Mesendoderm (in vitro differentiated cells): Measurements from ENCODE around the gene MYO9B.

Experiments
- DNase-seq: peaks from one replicate; pipeline ENCODE4 v3.0.0; 2013
- H2AK5ac ChIP-seq: 2 replicates; pipeline ENCODE4 v1.6.1; 2013; ENCODE audit warnings: low read length, inconsistent platforms
- H2BK120ac ChIP-seq: 2 replicates; pipeline ENCODE4 v1.6.1; 2013; ENCODE audit warnings: low read depth, mild to moderate bottlenecking, low read length, moderate library complexity, mixed read lengths
- H2BK15ac ChIP-seq: replicated peaks from 2 replicates; pipeline ENCODE4 v1.6.1; 2013; ENCODE audit warnings: low read depth, mild to moderate bottlenecking, moderate library complexity
- H2BK5ac ChIP-seq: 2 replicates; pipeline ENCODE4 v1.6.1; 2013; ENCODE audit warnings: low read length, inconsistent platforms
- H3K18ac ChIP-seq: 2 replicates; pipeline ENCODE4 v1.6.1; 2013; ENCODE audit warnings: mild to moderate bottlenecking, low read length, mixed read lengths
- H3K23ac ChIP-seq: one replicate; pipeline ENCODE4 v1.6.1; 2013; ENCODE audit warnings: low read length
- H3K27ac ChIP-seq: 2 replicates; pipeline ENCODE4 v1.5.1; 2013; ENCODE audit warnings: low read depth, mild to moderate bottlenecking, inconsistent platforms, low read length, moderate library complexity
- H3K27me3 ChIP-seq: 2 replicates; pipeline ENCODE4 v1.6.1; 2013; ENCODE audit warnings: low read length, control low read depth, mild to moderate bottlenecking, inconsistent platforms; ENCODE audit not compliant: insufficient read depth, poor library complexity
- H3K36me3 ChIP-seq: 2 replicates; pipeline ENCODE4 v1.6.1; 2013; ENCODE audit warnings: low read length, inconsistent platforms; ENCODE audit not compliant: control insufficient read depth, insufficient read depth
- H3K4ac ChIP-seq: one replicate; pipeline ENCODE4 v1.6.1; 2013; ENCODE audit warnings: low read depth, mild to moderate bottlenecking, low read length, moderate library complexity
- H3K4me1 ChIP-seq: 2 replicates; pipeline ENCODE4 v1.6.1; 2013; ENCODE audit warnings: low read depth, low read length, inconsistent platforms; ENCODE audit not compliant: control insufficient read depth
- H3K4me2 ChIP-seq: 2 replicates; pipeline ENCODE4 v1.6.1; 2013; ENCODE audit warnings: low read length
- H3K4me3 ChIP-seq: 2 replicates; pipeline ENCODE4 v1.5.1; 2013; ENCODE audit warnings: mild to moderate bottlenecking, low read length
- H3K56ac ChIP-seq: one replicate; pipeline ENCODE4 v1.6.1; 2013; ENCODE audit warnings: low read length
- H3K79me1 ChIP-seq: 2 replicates; pipeline ENCODE4 v1.6.1; 2013; ENCODE audit warnings: low read length, inconsistent platforms
- H3K79me2 ChIP-seq: 2 replicates; pipeline ENCODE4 v1.6.1; 2013; ENCODE audit warnings: mild to moderate bottlenecking, low read length; ENCODE audit not compliant: control insufficient read depth, insufficient read depth
- H3K9ac ChIP-seq: 2 replicates; pipeline ENCODE4 v1.6.1; 2013; ENCODE audit warnings: low read length, inconsistent platforms
- H4K5ac ChIP-seq: one replicate; pipeline ENCODE4 v1.6.1; 2013; ENCODE audit warnings: low read length
- H4K8ac ChIP-seq: one replicate; pipeline ENCODE4 v1.6.1; 2013; ENCODE audit warnings: low read depth, mild to moderate bottlenecking, control low read depth, low read length, moderate library complexity
- WGBS: extraction: QIAGEN DNeasy Blood & Tissue Kit; methylation state at CpG from one replicate; pipeline ENCODE4 v1.1.7; 2013; ENCODE audit warnings: low lambda C conversion rate, missing lambda C conversion rate; ENCODE audit not compliant: insufficient coverage; ENCODE audit errors: extremely low coverage; 5-methylcytosine and 5-hydroxymethylcytosine counted together

Gene MYO9B

DNA sequence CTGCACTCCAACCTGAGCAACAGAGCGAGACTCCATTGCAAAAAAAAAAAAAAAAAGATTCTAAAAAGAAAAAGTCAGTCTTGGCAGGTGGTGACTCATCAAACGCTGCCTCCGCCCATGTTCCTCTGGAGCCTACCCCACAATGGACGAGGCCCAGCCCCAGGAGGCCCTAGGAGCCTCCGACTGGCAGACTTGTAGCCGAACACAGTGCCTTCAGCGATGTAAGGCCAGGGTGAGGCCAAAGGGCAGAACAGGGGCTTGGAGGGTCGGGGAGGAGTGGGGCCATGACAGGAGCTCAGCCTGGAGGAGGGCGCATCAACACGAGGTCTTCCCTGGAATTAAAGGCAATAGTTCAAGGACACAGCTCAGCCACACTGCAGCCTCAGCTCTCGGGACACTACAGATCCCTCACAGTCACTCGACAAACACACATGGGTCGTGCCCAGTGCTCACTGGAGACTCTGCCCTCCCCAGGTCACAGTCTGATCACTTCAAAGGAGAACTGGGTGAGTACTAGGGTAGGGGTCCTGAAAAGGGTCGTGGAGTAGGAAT is 144.7 kb downstream of the MYO9B start:
- Histone ChIP-seq H3K4me1 (no peaks in the 10 kb centered on the region), H4K8ac (no peak overlapping the region), H3K56ac (no peak overlapping the region), H2BK5ac (no peak overlapping the region), H3K36me3 (no peaks in the 10 kb centered on the region), H3K4ac (no peak overlapping the region), H3K79me2 (no peaks in the 10 kb centered on the region), H2BK120ac (no peak overlapping the region), H3K18ac (no peak overlapping the region), H2AK5ac (no peak overlapping the region), H3K79me1 (no peaks in the 10 kb centered on the region), H3K27ac (no peak overlapping the region), H3K27me3 (no peaks in the 10 kb centered on the region), H3K4me3 (no peak overlapping the region), H3K23ac (no peak overlapping the region), H2BK15ac (no peak overlapping the region), H3K4me2 (no peak overlapping the region), H4K5ac (no peak overlapping the region), H3K9ac (no peak overlapping the region)
- no peak for DNase-seq
- WGBS, result no CpG with 5 or more reads among the region's 14 CpGs

DNA sequence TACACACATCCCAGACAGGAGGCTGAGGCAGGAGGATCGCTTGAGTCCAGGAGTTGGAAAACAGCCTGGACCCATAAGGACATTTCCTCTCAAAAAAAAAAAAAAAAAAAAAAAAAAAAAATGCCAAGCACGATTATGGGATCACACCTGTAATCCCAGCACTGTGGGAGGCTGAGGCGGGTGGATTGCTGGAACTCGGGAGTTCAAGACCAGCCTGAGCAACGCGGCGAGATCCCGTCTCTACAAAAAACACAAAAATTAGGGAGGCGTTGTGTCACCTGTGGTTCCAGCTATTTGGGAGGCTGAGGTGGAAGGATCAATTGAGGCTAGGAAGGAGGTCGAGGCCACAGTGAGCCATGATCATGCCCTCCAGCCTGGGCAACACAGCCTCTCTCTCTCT is 149.5 kb downstream of the MYO9B start:
- Histone ChIP-seq H4K8ac (no peak overlapping the region), H2BK5ac (no peak overlapping the region)
- WGBS, result no CpG with 5 or more reads among the region's 10 CpGs

DNA sequence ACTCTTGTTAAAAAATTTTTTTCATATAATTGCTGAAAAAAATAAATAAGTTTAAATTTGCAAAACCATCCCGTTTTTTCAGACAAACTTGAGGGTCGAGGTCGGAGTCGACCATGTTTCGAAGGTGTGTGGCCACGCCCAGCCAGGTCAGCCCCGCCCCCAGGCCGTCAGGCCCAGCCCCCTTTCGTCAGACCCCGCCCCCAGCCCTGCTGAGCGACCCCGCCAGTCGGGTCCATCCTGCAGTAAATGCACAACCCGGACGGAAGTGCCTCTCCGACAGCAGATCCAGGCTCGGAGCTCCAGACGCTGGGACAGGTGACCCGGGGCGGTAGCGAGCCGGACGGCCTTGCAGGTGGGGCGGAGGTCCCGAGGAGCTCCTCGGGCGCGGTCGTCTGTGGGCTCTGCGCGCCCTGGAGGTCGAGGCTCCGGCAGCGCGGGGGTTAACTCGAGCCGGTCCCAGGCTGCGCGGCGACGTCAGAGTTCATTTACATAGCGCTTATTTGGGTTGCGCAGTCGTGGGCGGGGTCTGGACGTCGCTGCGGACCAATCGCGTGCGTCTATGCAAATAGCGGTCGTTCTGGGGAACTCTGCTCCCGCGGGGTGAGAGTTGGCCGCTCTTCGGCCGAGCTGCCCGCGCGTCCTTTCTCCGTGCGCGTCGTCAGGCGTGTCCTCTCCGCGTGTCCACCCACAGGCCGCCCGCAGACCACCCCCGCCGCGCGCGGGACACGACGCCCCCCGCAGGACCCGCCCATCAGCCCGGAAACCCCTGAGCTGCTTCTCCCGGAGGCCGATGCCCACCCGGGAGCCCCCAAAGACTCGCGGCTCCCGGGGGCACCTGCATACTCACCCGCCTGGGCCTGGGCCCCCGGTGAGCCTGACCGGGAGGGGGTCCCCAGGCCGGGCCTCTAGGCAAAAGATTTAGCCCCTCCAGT is 150.7 kb downstream of the MYO9B start, which contains the start of gene OCEL1:
OCEL1 (plus strand) TSS at position 225 of the 932 bp plus-strand sequence; CDS start at position 247, 22 bp downstream.
- Histone ChIP-seq H3K79me1 (no peaks in the 10 kb centered on the region), H3K4ac (peak within 1 kb of the TSS; percentile 89), H3K23ac (no peak within 1 kb of the TSS), H3K4me3 (peak within 1 kb of the TSS; percentile 75), H3K9ac (peak within 1 kb of the TSS; percentile 82), H3K27me3 (no peaks in the 10 kb centered on the region), H2BK120ac (no peak within 1 kb of the TSS), H2BK5ac (peak within 1 kb of the TSS; percentile 85), H3K4me2 (peak within 1 kb of the TSS; percentile 54), H3K4me1 (no peaks in the 10 kb centered on the region), H2BK15ac (no peak within 1 kb of the TSS), H3K18ac (peak within 1 kb of the TSS; percentile 71), H4K5ac (no peak within 1 kb of the TSS), H4K8ac (no peak within 1 kb of the TSS), H3K56ac (peak within 1 kb of the TSS; percentile 87), H2AK5ac (no peak within 1 kb of the TSS), H3K36me3 (peaks cover 5% of the 10 kb centered on the region), H3K27ac (peak within 1 kb of the TSS; percentile 92), H3K79me2 (no peaks in the 10 kb centered on the region)
- DNase-seq, result peak; percentile 99
- WGBS, result no CpG with 5 or more reads among the region's 90 CpGs

More for the DNA sequence above, 149.5 kb downstream of the MYO9B start:
- Histone ChIP-seq H3K4me2 (no peak overlapping the region), H3K27ac (no peak overlapping the region), H3K79me1 (no peaks in the 10 kb centered on the region), H3K4me1 (no peaks in the 10 kb centered on the region), H3K23ac (no peak overlapping the region), H3K18ac (no peak overlapping the region), H3K79me2 (no peaks in the 10 kb centered on the region), H3K27me3 (no peaks in the 10 kb centered on the region), H2AK5ac (no peak overlapping the region), H4K5ac (no peak overlapping the region), H3K4me3 (no peak overlapping the region), H2BK15ac (no peak overlapping the region), H3K4ac (no peak overlapping the region), H3K9ac (no peak overlapping the region), H2BK120ac (no peak overlapping the region), H3K36me3 (peaks cover 3% of the 10 kb centered on the region), H3K56ac (no peak overlapping the region)
- no peak for DNase-seq

DNA sequence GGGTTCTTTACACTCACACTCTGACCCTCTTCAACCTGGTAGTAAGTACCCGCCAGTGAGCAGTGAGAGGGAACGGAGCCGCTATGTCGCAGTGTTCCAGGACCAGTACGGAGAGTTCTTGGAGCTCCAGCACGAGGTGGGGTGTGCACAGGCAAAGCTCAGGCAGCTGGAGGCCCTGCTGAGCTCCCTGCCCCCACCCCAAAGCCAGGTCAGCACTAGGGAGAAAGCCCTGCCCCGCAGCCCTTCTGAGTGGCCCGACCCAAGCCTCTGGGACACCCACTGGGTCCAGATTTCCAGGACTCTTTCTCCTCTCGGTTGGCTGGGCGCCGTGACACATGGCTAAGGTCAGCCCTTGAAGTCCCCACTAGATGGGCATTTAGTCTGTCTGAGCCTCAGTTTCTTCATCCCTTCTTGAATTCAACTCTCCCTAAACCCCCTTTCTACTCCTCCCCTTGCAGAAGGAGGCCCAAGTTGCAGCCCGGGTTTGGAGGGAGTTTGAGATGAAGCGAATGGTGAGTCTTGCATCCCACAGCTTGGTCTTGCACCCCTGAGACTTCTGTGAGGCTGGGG is 152.3 kb downstream of the MYO9B start:
- Histone ChIP-seq H3K4me3 (no peak overlapping the region), H3K56ac (peak overlapping the region; percentile 25), H3K36me3 (peaks cover 13% of the 10 kb centered on the region), H2BK15ac (no peak overlapping the region), H3K27me3 (no peaks in the 10 kb centered on the region), H2BK120ac (no peak overlapping the region), H3K79me1 (peaks cover 8% of the 10 kb centered on the region), H3K4me2 (no peak overlapping the region), H3K79me2 (peaks cover 3% of the 10 kb centered on the region), H3K4ac (no peak overlapping the region), H4K5ac (no peak overlapping the region), H2BK5ac (no peak overlapping the region), H3K23ac (no peak overlapping the region), H4K8ac (no peak overlapping the region), H3K27ac (no peak overlapping the region), H3K4me1 (no peaks in the 10 kb centered on the region), H3K9ac (peak overlapping the region; percentile 40), H3K18ac (no peak overlapping the region), H2AK5ac (no peak overlapping the region)
- no CpG with 5 or more reads among the region's 13 CpGs for WGBS
- DNase-seq, result no peak

DNA sequence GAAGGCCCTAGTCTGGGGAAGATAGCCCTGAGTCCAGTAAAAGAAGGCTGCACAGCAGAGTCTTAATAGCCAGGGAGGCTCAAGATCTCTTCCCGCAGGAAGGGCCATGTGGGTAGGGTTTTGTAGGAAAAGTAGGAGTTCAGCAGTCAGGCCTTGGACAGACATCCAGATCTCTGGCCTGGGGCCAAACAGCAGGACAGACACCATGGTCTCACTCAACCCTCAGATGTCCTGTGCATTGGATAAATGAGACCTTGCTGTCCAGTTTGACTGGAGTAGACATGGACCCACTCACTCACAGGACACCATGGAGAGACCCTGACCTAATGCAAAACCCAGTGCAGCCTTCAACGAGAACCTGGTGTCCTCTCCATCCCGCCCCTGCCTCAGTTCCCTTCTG is 154.3 kb downstream of the MYO9B start:
- Histone ChIP-seq H3K36me3 (peaks cover 13% of the 10 kb centered on the region), H2BK15ac (no peak overlapping the region), H3K18ac (no peak overlapping the region), H3K27ac (no peak overlapping the region), H3K79me1 (peaks cover 14% of the 10 kb centered on the region), H4K8ac (no peak overlapping the region), H2AK5ac (no peak overlapping the region), H3K9ac (no peak overlapping the region), H3K4me2 (no peak overlapping the region), H3K4ac (no peak overlapping the region), H3K23ac (no peak overlapping the region), H3K4me1 (peaks cover 3% of the 10 kb centered on the region), H3K27me3 (no peaks in the 10 kb centered on the region), H2BK5ac (no peak overlapping the region), H2BK120ac (no peak overlapping the region), H3K79me2 (peaks cover 17% of the 10 kb centered on the region), H3K4me3 (no peak overlapping the region), H4K5ac (no peak overlapping the region), H3K56ac (no peak overlapping the region)
- DNase-seq, result no peak
- WGBS, result no CpG with 5 or more reads among the region's 3 CpGs
